Measurements from ENCODE around the gene PRPSAP1. TPM values are rescaled to one million over a fixed set of nuclear protein-coding genes. Genes with fewer than 3 reads are reported as not detected.
A peak's percentile ranks its signal among the peaks of the same experiment; 100 is the strongest.

PRPSAP1 gene
- total RNA-seq, 1 experiment from 2014 or later: 99.6 TPM

DNA sequence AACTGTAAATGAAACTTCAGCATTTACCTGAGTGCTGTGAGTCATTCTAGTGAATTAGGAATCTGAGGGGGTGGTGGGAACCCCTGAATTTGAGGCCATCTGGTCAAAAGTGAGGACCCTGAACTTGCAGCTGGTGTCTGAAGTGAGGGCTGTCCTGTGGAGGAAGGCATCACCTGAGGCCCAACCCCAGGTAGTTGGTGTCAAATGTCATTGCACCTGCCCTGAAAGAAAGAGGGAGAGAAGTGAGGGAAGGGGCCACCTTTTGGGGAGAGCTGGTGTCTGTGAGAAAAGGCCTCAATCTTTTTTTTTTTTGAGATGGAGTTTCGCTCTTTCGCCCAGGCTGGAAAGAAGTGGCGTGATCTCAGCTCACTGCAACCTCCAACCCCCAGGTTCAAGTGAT is 12.5 kb upstream of the PRPSAP1 start:
- Histone ChIP-seq H3K36me3 (ENCODE audit: control insufficient read depth, insufficient read depth, low read length) (no peaks in the 10 kb centered on the region), H3K9me3 (ENCODE audit: control insufficient read depth, insufficient read depth, low read depth, low read length) (no peaks in the 10 kb centered on the region), H3K4me1 (ENCODE audit: control insufficient read depth, insufficient read depth, low read length) (0 out of 2 replicates have a peak, but pooled peaks cover 5% of the 10 kb centered on the region), H3K4me3 (ENCODE audit: low read depth in 2 of 2, low read length in 2 of 2) (no peak overlapping the region), H3K27ac (ENCODE audit: low read length) (no peak overlapping the region), H3K27me3 (ENCODE audit: control insufficient read depth, insufficient read depth, low read length) (no peaks in the 10 kb centered on the region)
- in situ Hi-C loops (cut with HindIII; ENCODE audit: low pct_unique_long_range_greater_than_20kb, low sequenced_read_pairs): no loop called here
- CTCF ChIA-PET: interaction anchor here (0.7 to 2.9 kb wide), 7 partner anchors 8 to 40 kb away, joined by 3 to 25 read pairs (median 14); partner anchors contain the start of genes PRPSAP1 and SPHK1
- intact Hi-C loops (cut with micrococcal nuclease; ENCODE audit: unreplicated experiment): no loop called here
- ATAC-seq (no peak), DNase-seq (ENCODE audit: low read depth, low spot score) (no peak)
- POLR2A ChIA-PET: no interaction called here
- no TSS peak for BruUV-seq (replicated peaks)
- TF ChIP-seq POLR2AphosphoS5 (IDR thresholded peaks at IDR 0.05; ENCODE audit: low read depth, low read length) (no peak), SIN3A (IDR thresholded peaks at IDR 0.05; ENCODE audit: borderline replicate concordance, insufficient read depth, low read depth, low read length) (no peak), TCF7L2 (IDR thresholded peaks at IDR 0.05; ENCODE audit: low read depth, low read length) (no peak)
- TF ChIP-seq, protein P1, sequence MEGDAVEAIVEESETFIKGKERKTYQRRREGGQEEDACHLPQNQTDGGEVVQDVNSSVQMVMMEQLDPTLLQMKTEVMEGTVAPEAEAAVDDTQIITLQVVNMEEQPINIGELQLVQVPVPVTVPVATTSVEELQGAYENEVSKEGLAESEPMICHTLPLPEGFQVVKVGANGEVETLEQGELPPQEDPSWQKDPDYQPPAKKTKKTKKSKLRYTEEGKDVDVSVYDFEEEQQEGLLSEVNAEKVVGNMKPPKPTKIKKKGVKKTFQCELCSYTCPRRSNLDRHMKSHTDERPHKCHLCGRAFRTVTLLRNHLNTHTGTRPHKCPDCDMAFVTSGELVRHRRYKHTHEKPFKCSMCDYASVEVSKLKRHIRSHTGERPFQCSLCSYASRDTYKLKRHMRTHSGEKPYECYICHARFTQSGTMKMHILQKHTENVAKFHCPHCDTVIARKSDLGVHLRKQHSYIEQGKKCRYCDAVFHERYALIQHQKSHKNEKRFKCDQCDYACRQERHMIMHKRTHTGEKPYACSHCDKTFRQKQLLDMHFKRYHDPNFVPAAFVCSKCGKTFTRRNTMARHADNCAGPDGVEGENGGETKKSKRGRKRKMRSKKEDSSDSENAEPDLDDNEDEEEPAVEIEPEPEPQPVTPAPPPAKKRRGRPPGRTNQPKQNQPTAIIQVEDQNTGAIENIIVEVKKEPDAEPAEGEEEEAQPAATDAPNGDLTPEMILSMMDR (IDR thresholded peaks at IDR 0.05): no peak
- TF ChIP-seq, protein P2, sequence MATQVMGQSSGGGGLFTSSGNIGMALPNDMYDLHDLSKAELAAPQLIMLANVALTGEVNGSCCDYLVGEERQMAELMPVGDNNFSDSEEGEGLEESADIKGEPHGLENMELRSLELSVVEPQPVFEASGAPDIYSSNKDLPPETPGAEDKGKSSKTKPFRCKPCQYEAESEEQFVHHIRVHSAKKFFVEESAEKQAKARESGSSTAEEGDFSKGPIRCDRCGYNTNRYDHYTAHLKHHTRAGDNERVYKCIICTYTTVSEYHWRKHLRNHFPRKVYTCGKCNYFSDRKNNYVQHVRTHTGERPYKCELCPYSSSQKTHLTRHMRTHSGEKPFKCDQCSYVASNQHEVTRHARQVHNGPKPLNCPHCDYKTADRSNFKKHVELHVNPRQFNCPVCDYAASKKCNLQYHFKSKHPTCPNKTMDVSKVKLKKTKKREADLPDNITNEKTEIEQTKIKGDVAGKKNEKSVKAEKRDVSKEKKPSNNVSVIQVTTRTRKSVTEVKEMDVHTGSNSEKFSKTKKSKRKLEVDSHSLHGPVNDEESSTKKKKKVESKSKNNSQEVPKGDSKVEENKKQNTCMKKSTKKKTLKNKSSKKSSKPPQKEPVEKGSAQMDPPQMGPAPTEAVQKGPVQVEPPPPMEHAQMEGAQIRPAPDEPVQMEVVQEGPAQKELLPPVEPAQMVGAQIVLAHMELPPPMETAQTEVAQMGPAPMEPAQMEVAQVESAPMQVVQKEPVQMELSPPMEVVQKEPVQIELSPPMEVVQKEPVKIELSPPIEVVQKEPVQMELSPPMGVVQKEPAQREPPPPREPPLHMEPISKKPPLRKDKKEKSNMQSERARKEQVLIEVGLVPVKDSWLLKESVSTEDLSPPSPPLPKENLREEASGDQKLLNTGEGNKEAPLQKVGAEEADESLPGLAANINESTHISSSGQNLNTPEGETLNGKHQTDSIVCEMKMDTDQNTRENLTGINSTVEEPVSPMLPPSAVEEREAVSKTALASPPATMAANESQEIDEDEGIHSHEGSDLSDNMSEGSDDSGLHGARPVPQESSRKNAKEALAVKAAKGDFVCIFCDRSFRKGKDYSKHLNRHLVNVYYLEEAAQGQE (IDR thresholded peaks at IDR 0.05; ENCODE audit: insufficient read depth in 1 of 2, low read depth in 2 of 2, low read length in 1 of 2): no peak

DNA sequence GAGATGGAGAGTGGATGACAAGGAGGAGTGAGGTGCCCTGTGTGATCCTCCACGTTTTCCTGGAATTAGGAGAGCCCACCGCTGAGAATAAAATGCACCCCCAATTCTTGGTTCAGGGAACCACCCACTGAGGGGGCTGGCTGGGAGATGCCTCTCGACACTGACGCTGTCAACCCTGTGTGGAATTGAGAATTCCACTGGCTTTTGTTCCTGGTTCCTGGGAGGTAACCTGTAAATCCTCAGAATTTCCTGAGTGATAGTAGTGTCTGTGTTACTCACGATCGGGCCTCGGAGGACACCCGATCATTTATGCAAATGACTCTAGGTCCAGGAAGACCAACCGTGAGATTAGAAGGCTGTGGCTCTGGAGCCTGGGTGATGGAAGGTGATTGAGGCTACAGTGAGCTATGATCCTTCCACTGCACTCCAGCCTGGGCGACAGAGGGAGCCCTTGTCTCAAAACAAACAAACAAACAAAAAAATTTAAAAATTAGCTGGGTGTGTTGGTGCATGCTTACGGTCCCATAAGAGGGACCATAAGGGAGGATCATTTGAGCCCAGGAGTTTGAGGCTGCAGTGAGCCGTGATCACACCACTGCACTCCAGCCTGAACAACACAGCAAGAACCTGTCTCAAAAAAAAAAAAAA is 11.7 kb upstream of the PRPSAP1 start:
- Histone ChIP-seq H3K27ac (ENCODE audit: low read length) (no peak overlapping the region), H3K36me3 (ENCODE audit: control insufficient read depth, insufficient read depth, low read length) (no peaks in the 10 kb centered on the region), H3K4me1 (ENCODE audit: control insufficient read depth, insufficient read depth, low read length) (0 out of 2 replicates have a peak, but pooled peaks cover 5% of the 10 kb centered on the region), H3K27me3 (ENCODE audit: control insufficient read depth, insufficient read depth, low read length) (no peaks in the 10 kb centered on the region), H3K4me3 (ENCODE audit: low read depth in 2 of 2, low read length in 2 of 2) (no peak overlapping the region), H3K9me3 (ENCODE audit: control insufficient read depth, insufficient read depth, low read depth, low read length) (no peaks in the 10 kb centered on the region)
- no TSS peak for BruUV-seq (replicated peaks)
- no peak for DNase-seq (ENCODE audit: low read depth, low spot score)
- no peak for TF ChIP-seq POLR2AphosphoS5 (IDR thresholded peaks at IDR 0.05; ENCODE audit: low read depth, low read length)
- TF ChIP-seq, protein P1 (IDR thresholded peaks at IDR 0.05): peak; percentile 83
- in situ Hi-C loops (cut with HindIII; ENCODE audit: low pct_unique_long_range_greater_than_20kb, low sequenced_read_pairs) (no loop called here), intact Hi-C loops (cut with micrococcal nuclease; ENCODE audit: unreplicated experiment) (no loop called here)
- ATAC-seq: peak; percentile 89
- POLR2A ChIA-PET: interaction anchor here (0.6 kb wide), 1 partner anchor 50 kb away, joined by 13 read pairs; no protein-coding TSS in a partner anchor
- CTCF ChIA-PET: interaction anchor here (0.6 to 2.9 kb wide), 15 partner anchors 8 to 579 kb away, joined by 3 to 25 read pairs (median 8); partner anchors contain the start of genes PRPSAP1 and SPHK1
